Ovary (tissue), 3 donors: ENCODE measurements around the gene RCL1.
"Not testable (repeated sequence)": the region's sequence is repeated elsewhere in the genome, so short reads cannot be mapped to it uniquely, and the experiment has no call there.

Experiments used
- CTCF ChIP-seq, 3 donors: fragments of 450-650 bp in 2 of 3; fragments of 200-600 bp in 1 of 3; IDR thresholded peaks; one replicate each; pipeline versions ENCODE4 v1.5.1 to v1.8.0; 2016 to 2022; ENCODE audit warnings: antibody characterized with exemption in 3 of 3, mild to moderate bottlenecking in 1 of 3
- EP300 ChIP-seq: sonication (generic); formaldehyde crosslinking; IDR thresholded peaks from one replicate; pipeline ENCODE4 v1.6.1; 2017; ENCODE audit warnings: antibody characterized with exemption
- POLR2A ChIP-seq: fragments of 450-650 bp; IDR thresholded peaks from one replicate; pipeline ENCODE4 v1.6.1; 2017; ENCODE audit warnings: antibody characterized with exemption, mild to moderate bottlenecking, moderate library complexity
- donor health status: DM: no; HTN: no; CAD: no.

GRCh38 chr9:4783191-4783590 is 9.6 kb upstream of the RCL1 start:
- not testable (repeated sequence) for TF ChIP-seq CTCF (IDR thresholded peaks at IDR 0.05); POLR2A; EP300
